SU-DHL-6 (cell line): ENCODE measurements around the gene DPEP1.

Source experiments
- H2AFZ ChIP-seq: fragments of 200-600 bp; sonication (generic); 2 replicates; pipeline ENCODE4 v1.6.1; 2014; ENCODE audit warnings: low read depth, mild to moderate bottlenecking, moderate library complexity, mixed read lengths, antibody characterized with exemption, low read length; ENCODE audit not compliant: severe bottlenecking
- H3F3A ChIP-seq: fragments of 200-600 bp; shearing (Covaris generic); 2 replicates; pipeline ENCODE4 v1.6.0; 2016; ENCODE audit warnings: antibody characterized with exemption, mild to moderate bottlenecking; ENCODE audit not compliant: insufficient read depth
- H3K27ac ChIP-seq: fragments of 200-600 bp; sonication (generic); 2 replicates; pipeline ENCODE4 v1.5.1; 2016; ENCODE audit warnings: low read depth, mild to moderate bottlenecking, low read length, moderate library complexity, mixed read lengths
- H3K27me3 ChIP-seq: fragments of 200-600 bp; sonication (generic), shearing (Covaris generic); 2 replicates; pipeline ENCODE4 v1.6.0; 2014; ENCODE audit warnings: mild to moderate bottlenecking, low read length
- H3K36me3 ChIP-seq: fragments of 200-600 bp; sonication (generic); 2 replicates; pipeline ENCODE4 v1.6.1; 2014; ENCODE audit warnings: mild to moderate bottlenecking, low read length, mixed read lengths
- H3K4me2 ChIP-seq: fragments of 300-600, 200-600 bp; shearing (Covaris generic), sonication (generic); 2 replicates; pipeline ENCODE4 v1.6.0; 2014; ENCODE audit warnings: low read length, low read depth, mild to moderate bottlenecking; ENCODE audit not compliant: poor library complexity, severe bottlenecking
- H3K4me3 ChIP-seq: fragments of 200-600 bp; sonication (generic); 2 replicates; pipeline ENCODE4 v1.5.1; 2014; ENCODE audit warnings: antibody characterized with exemption, low read length, mild to moderate bottlenecking, mixed read lengths; ENCODE audit not compliant: insufficient read depth, poor library complexity, severe bottlenecking
- H3K79me2 ChIP-seq: fragments of 200-600 bp; sonication (generic); 2 replicates; pipeline ENCODE4 v1.6.1; 2014; ENCODE audit warnings: mild to moderate bottlenecking, low read length, moderate library complexity; ENCODE audit not compliant: insufficient read depth
- H3K9ac ChIP-seq: fragments of 200-600 bp; sonication (generic); 2 replicates; pipeline ENCODE4 v1.7.0; 2014; ENCODE audit warnings: mild to moderate bottlenecking, low read length
- H3K9me2 ChIP-seq: fragments of 200-600 bp; sonication (generic); replicated peaks from 2 replicates; pipeline ENCODE4 v1.6.1; 2014; ENCODE audit warnings: low read length; ENCODE audit not compliant: insufficient read depth
- H3K9me3 ChIP-seq: fragments of 200-600 bp; sonication (generic); 2 replicates; pipeline ENCODE4 v1.6.1; 2014; ENCODE audit warnings: low read length, mixed read lengths; ENCODE audit not compliant: insufficient read depth
- H4K20me1 ChIP-seq: fragments of 200-600 bp; sonication (generic); 2 replicates; pipeline ENCODE4 v1.6.1; 2014; ENCODE audit warnings: low read depth, mild to moderate bottlenecking, antibody characterized with exemption, low read length, moderate library complexity, mixed read lengths
- CTCF ChIP-seq: fragments of 200-600 bp; sonication (generic); IDR thresholded peaks from one replicate; pipeline ENCODE4 v1.5.1; 2017; ENCODE audit warnings: antibody characterized with exemption, mild to moderate bottlenecking, low read length, moderate library complexity; ENCODE audit not compliant: insufficient read depth, poor library complexity, severe bottlenecking
- EZH2phosphoT487 ChIP-seq: fragments of 200-600 bp; sonication (generic), shearing (Covaris generic); conservative IDR thresholded peaks from 2 replicates; pipeline ENCODE4 v1.6.1; 2018; ENCODE audit warnings: mild to moderate bottlenecking, antibody characterized with exemption, low read length, moderate library complexity, mixed read lengths

The DPEP1 gene

GRCh38 chr16:89667633-89668032, 54.2 kb downstream of the DPEP1 start:
- Histone ChIP-seq H3K27ac (no peak overlapping the region), H4K20me1 (no peaks in the 10 kb centered on the region), H2AFZ (no peak overlapping the region), H3K9ac (no peak overlapping the region), H3K4me2 (no peak overlapping the region), H3K9me3 (peaks cover 5% of the 10 kb centered on the region; the same call in 1 of the 2 replicates), H3K36me3 (0 out of 2 replicates have a peak, but pooled peaks cover 2% of the 10 kb centered on the region), H3K4me3 (no peak overlapping the region), H3F3A (no peaks in the 10 kb centered on the region), H3K27me3 (no peaks in the 10 kb centered on the region), H3K9me2 (no peaks in the 10 kb centered on the region), H3K79me2 (no peaks in the 10 kb centered on the region)
- TF ChIP-seq EZH2phosphoT487 (no peak), CTCF (no peak)

- no peak overlapping the region for H3K9ac ChIP-seq
- no peaks in the 10 kb centered on the region for H3K9me2 ChIP-seq
- no peak overlapping the region for H3K27ac ChIP-seq
- H3K36me3 ChIP-seq, result 0 out of 2 replicates have a peak, but pooled peaks cover 2% of the 10 kb centered on the region
- H3K4me2 ChIP-seq, result no peak overlapping the region
- no peak overlapping the region for H3K4me3 ChIP-seq
- H3K27me3 ChIP-seq, result no peaks in the 10 kb centered on the region
- no peaks in the 10 kb centered on the region for H4K20me1 ChIP-seq
- peaks cover 5% of the 10 kb centered on the region; the same call in 1 of the 2 replicates for H3K9me3 ChIP-seq
- H3K79me2 ChIP-seq, result no peaks in the 10 kb centered on the region
- no peaks in the 10 kb centered on the region for H3F3A ChIP-seq
- TF ChIP-seq EZH2phosphoT487, result no peak
- TF ChIP-seq CTCF, result no peak
- H2AFZ ChIP-seq, result no peak overlapping the region
These were observed 55.3 kb downstream of the DPEP1 start for GRCh38 chr16:89668790-89669158.

GRCh38 chr16:89669755-89670154, 56.3 kb downstream of the DPEP1 start:
- H3K27ac ChIP-seq, result no peak overlapping the region
- H3K4me2 ChIP-seq, result no peak overlapping the region
- no peak overlapping the region for H3K4me3 ChIP-seq
- H3K79me2 ChIP-seq, result no peaks in the 10 kb centered on the region
- TF ChIP-seq CTCF (no peak), EZH2phosphoT487 (no peak)
- H3K9me3 ChIP-seq, result peaks cover 5% of the 10 kb centered on the region; the same call in 1 of the 2 replicates
- H2AFZ ChIP-seq, result no peak overlapping the region
- H3F3A ChIP-seq, result no peaks in the 10 kb centered on the region
- H3K36me3 ChIP-seq, result 0 out of 2 replicates have a peak, but pooled peaks cover 2% of the 10 kb centered on the region
- no peaks in the 10 kb centered on the region for H3K9me2 ChIP-seq
- no peaks in the 10 kb centered on the region for H3K27me3 ChIP-seq
- no peaks in the 10 kb centered on the region for H4K20me1 ChIP-seq
- no peak overlapping the region for H3K9ac ChIP-seq
